Astrocyte (in vitro differentiated cells and primary cell): ENCODE results near the gene PPP1R26. TPM values are rescaled to one million over a fixed set of nuclear protein-coding genes. Genes with fewer than 3 reads are reported as not detected.

Experiments
- DNase-seq: peaks from one replicate; pipeline ENCODE4 v3.0.0-alpha.2; 2010; ENCODE audit warnings: low read depth
- FAIRE-seq: peaks from 2 replicates; lab custom pipeline; 2011; peaks lifted over from hg19 to GRCh38; lab: Jason Lieb, UNC
- H2AFZ ChIP-seq: 2 replicates; pipeline ENCODE4 v1.6.0; 2012; ENCODE audit warnings: low read depth, low read length, inconsistent platforms
- H3K27ac ChIP-seq: 2 replicates; pipeline ENCODE4 v1.5.1; 2011; ENCODE audit warnings: low read depth, low read length, inconsistent platforms
- H3K27me3 ChIP-seq: 2 replicates; pipeline ENCODE4 v1.6.0; 2011; ENCODE audit warnings: low read length, inconsistent platforms; ENCODE audit not compliant: insufficient read depth
- H3K36me3 ChIP-seq: 2 replicates; pipeline ENCODE4 v1.5.1; 2011; ENCODE audit warnings: low read length, inconsistent platforms; ENCODE audit not compliant: insufficient read depth
- H3K4me1 ChIP-seq: 2 replicates; pipeline ENCODE4 v1.5.1; 2011; ENCODE audit warnings: low read length, inconsistent platforms; ENCODE audit not compliant: insufficient read depth
- H3K4me2 ChIP-seq: 2 replicates; pipeline ENCODE4 v1.6.0; 2012; ENCODE audit warnings: low read length, inconsistent platforms
- H3K4me3 ChIP-seq: 2 replicates; pipeline ENCODE4 v1.5.1; 2011; ENCODE audit warnings: low read depth, mild to moderate bottlenecking, low read length, inconsistent platforms; ENCODE audit not compliant: insufficient read depth
- H3K79me2 ChIP-seq: 2 replicates; pipeline ENCODE4 v1.6.0; 2012; ENCODE audit warnings: mild to moderate bottlenecking, low read length, inconsistent platforms; ENCODE audit not compliant: insufficient read depth
- H3K9ac ChIP-seq: 2 replicates; pipeline ENCODE4 v1.6.0; 2012; ENCODE audit warnings: mild to moderate bottlenecking, low read length, inconsistent platforms
- H3K9me3 ChIP-seq: 2 replicates; pipeline ENCODE4 v1.5.1; 2012; ENCODE audit warnings: low read depth, mild to moderate bottlenecking, low read length, inconsistent platforms; ENCODE audit not compliant: insufficient read depth
- H4K20me1 ChIP-seq: 2 replicates; pipeline ENCODE4 v1.6.0; 2012; ENCODE audit warnings: low read length, inconsistent platforms; ENCODE audit not compliant: insufficient read depth
- H3K27ac Mint-ChIP-seq: one replicate; pipeline ENCODE4 v1.8.0; 2021; ENCODE audit warnings: mild to moderate bottlenecking, mixed read lengths; ENCODE audit not compliant: unreplicated experiment
- H3K27me3 Mint-ChIP-seq: one replicate; pipeline ENCODE4 v1.8.0; 2021; ENCODE audit warnings: low read depth, mixed read lengths; ENCODE audit not compliant: unreplicated experiment
- H3K36me3 Mint-ChIP-seq: one replicate; pipeline ENCODE4 v1.8.0; 2021; ENCODE audit warnings: low read depth, mixed read lengths; ENCODE audit not compliant: unreplicated experiment
- H3K4me1 Mint-ChIP-seq: one replicate; pipeline ENCODE4 v1.8.0; 2021; ENCODE audit warnings: low read depth, mixed read lengths; ENCODE audit not compliant: unreplicated experiment
- H3K4me3 Mint-ChIP-seq: one replicate; pipeline ENCODE4 v1.8.0; 2021; ENCODE audit warnings: mild to moderate bottlenecking, moderate library complexity, mixed read lengths; ENCODE audit not compliant: unreplicated experiment
- H3K9me3 Mint-ChIP-seq: one replicate; pipeline ENCODE4 v1.8.0; 2021; ENCODE audit warnings: mild to moderate bottlenecking, mixed read lengths; ENCODE audit not compliant: unreplicated experiment
- EZH2 ChIP-seq: IDR thresholded peaks from 2 replicates; pipeline ENCODE4 v1.6.1; 2012; ENCODE audit warnings: mild to moderate bottlenecking, low read length, inconsistent platforms; ENCODE audit not compliant: insufficient read depth
- total RNA-seq: library from RNA; stranded (reverse); gene quantifications from 2 replicates; pipeline ENCODE4 v1.2.1, GENCODE V29; 2021
- TF ChIP-seq, protein P1 (sequence below): IDR thresholded peaks from 2 replicates; pipeline ENCODE4 v1.5.1; 2011; ENCODE audit warnings: low read depth, mild to moderate bottlenecking, inconsistent platforms, low read length, moderate library complexity; ENCODE audit not compliant: insufficient read depth

PPP1R26 gene
- total RNA-seq, 1 donor from 2014 or later: 10.6 TPM

GRCh38 chr9:135505406-135506187 lies 26.0 kb downstream of the PPP1R26 start:
- TF ChIP-seq, protein P1, sequence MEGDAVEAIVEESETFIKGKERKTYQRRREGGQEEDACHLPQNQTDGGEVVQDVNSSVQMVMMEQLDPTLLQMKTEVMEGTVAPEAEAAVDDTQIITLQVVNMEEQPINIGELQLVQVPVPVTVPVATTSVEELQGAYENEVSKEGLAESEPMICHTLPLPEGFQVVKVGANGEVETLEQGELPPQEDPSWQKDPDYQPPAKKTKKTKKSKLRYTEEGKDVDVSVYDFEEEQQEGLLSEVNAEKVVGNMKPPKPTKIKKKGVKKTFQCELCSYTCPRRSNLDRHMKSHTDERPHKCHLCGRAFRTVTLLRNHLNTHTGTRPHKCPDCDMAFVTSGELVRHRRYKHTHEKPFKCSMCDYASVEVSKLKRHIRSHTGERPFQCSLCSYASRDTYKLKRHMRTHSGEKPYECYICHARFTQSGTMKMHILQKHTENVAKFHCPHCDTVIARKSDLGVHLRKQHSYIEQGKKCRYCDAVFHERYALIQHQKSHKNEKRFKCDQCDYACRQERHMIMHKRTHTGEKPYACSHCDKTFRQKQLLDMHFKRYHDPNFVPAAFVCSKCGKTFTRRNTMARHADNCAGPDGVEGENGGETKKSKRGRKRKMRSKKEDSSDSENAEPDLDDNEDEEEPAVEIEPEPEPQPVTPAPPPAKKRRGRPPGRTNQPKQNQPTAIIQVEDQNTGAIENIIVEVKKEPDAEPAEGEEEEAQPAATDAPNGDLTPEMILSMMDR: no peak
- TF ChIP-seq EZH2: no peak
- DNase-seq: no peak
- no peak for FAIRE-seq
- Mint-ChIP-seq H3K9me3 (peaks cover 10% of the 10 kb centered on the region), H3K4me3 (no peak overlapping the region), H3K27me3 (no peaks in the 10 kb centered on the region), H3K27ac (no peak overlapping the region), H3K4me1 (peaks cover 7% of the 10 kb centered on the region), H3K36me3 (peaks cover 13% of the 10 kb centered on the region)
- Histone ChIP-seq H3K4me1 (peaks cover 9% of the 10 kb centered on the region), H3K4me2 (no peak overlapping the region), H3K9ac (no peak overlapping the region), H3K27me3 (no peaks in the 10 kb centered on the region), H3K4me3 (no peak overlapping the region), H3K27ac (no peak overlapping the region), H2AFZ (no peak overlapping the region), H3K9me3 (no peaks in the 10 kb centered on the region), H3K36me3 (no peaks in the 10 kb centered on the region), H3K79me2 (peaks cover 26% of the 10 kb centered on the region), H4K20me1 (peaks cover 41% of the 10 kb centered on the region)

DNA sequence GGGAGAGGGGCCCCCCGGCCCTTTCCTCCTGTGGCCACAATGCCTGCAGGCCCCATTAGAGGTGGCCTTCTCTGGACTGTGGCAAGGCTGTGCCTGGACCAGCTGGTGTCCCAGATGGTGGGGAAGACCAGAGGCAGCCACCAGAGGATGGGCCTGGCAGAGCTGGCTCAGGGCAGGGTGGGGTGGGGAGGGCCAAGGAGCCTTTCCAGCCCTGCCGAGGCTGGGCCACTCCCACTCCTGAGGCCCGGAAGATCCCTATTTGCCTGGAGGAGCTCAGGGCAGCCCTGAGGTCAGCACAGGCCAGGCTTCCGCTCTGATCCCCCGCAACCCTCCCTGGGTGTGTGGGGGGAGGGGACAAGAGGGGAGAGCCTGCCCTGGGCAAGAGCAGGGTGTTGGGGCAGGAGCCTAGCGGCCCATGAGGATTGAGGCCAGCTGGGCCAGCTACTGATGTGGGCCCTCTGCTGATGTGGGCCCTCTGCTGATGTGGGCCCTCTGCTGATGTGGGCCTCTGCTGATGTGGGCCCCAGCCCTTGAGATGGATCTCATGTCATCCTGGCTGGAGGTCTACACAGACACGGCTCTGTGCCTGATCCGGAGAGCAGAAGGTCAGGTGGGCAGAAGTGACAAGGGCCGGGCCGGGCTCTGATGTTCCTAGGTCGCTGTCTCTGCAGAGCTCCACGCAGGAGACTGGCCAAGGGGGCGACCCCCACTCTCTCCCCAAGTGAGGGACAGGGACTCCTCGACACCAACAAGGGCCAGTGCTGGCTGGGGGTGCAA lies 26.9 kb downstream of the PPP1R26 start:
- DNase-seq (no peak), FAIRE-seq (no peak)
- Histone ChIP-seq H4K20me1 (peaks cover 37% of the 10 kb centered on the region), H2AFZ (no peak overlapping the region), H3K27me3 (no peaks in the 10 kb centered on the region), H3K4me1 (peaks cover 5% of the 10 kb centered on the region), H3K9ac (no peak overlapping the region), H3K4me2 (no peak overlapping the region), H3K4me3 (no peak overlapping the region), H3K27ac (no peak overlapping the region), H3K36me3 (no peaks in the 10 kb centered on the region), H3K79me2 (peaks cover 17% of the 10 kb centered on the region), H3K9me3 (no peaks in the 10 kb centered on the region)
- Mint-ChIP-seq H3K36me3 (peaks cover 13% of the 10 kb centered on the region), H3K27me3 (no peaks in the 10 kb centered on the region), H3K27ac (no peak overlapping the region), H3K9me3 (peaks cover 10% of the 10 kb centered on the region), H3K4me1 (peaks cover 6% of the 10 kb centered on the region), H3K4me3 (no peak overlapping the region)
- TF ChIP-seq EZH2: no peak
- TF ChIP-seq, protein P1: no peak
